DND-41 (cell line): ENCODE data around the gene PEAK1.

Experiments
- CTCF ChIP-seq: IDR thresholded peaks from 2 replicates; pipeline ENCODE4 v1.5.1; 2012; ENCODE audit warnings: borderline replicate concordance, low read length, moderate library complexity, mild to moderate bottlenecking; ENCODE audit not compliant: poor library complexity, severe bottlenecking; ENCODE audit errors: extremely low read depth
- EZH2 ChIP-seq: IDR thresholded peaks from 3 replicates; pipeline ENCODE4 v1.6.1; 2012; ENCODE audit warnings: borderline replicate concordance, low read depth, mild to moderate bottlenecking, moderate library complexity, low read length, inconsistent platforms; ENCODE audit not compliant: severe bottlenecking

GRCh38 chr15:77421370-77421700 is 1.4 kb upstream of the PEAK1 start:
- TF ChIP-seq CTCF (no peak), EZH2 (no peak)
